ENCODE measurements around the gene GYG2.

DNA sequence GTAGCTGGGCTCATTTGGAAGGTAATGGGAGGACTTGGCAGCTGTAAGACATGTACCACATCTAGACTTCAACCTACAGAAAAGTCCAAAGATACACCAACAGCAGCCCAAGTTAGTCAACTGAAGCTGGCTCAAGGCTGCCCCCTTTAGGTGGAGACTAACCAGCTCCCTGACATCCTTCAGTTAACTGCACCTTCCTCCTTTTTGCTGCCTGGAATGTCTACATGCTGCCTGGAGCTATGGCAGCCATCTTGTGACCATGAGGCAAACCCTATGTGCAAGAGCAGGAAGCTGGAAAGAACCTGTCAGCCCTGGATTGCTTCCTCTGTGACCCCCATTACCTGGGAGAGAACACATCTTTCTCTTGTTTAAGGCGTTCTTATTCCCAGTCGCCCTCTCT is 74.6 kb downstream of the GYG2 start:
- TF ChIP-seq, protein P1, sequence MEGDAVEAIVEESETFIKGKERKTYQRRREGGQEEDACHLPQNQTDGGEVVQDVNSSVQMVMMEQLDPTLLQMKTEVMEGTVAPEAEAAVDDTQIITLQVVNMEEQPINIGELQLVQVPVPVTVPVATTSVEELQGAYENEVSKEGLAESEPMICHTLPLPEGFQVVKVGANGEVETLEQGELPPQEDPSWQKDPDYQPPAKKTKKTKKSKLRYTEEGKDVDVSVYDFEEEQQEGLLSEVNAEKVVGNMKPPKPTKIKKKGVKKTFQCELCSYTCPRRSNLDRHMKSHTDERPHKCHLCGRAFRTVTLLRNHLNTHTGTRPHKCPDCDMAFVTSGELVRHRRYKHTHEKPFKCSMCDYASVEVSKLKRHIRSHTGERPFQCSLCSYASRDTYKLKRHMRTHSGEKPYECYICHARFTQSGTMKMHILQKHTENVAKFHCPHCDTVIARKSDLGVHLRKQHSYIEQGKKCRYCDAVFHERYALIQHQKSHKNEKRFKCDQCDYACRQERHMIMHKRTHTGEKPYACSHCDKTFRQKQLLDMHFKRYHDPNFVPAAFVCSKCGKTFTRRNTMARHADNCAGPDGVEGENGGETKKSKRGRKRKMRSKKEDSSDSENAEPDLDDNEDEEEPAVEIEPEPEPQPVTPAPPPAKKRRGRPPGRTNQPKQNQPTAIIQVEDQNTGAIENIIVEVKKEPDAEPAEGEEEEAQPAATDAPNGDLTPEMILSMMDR (IDR thresholded peaks at IDR 0.05): no peak
- TF ChIP-seq POLR2AphosphoS5 (IDR thresholded peaks at IDR 0.05): no peak

Measured in breast epithelium (tissue), 3 donors.